PC-9 (cell line): ENCODE results near the gene KCNV2. TPM values are rescaled to one million over a fixed set of nuclear protein-coding genes. Genes with fewer than 3 reads are reported as not detected.

Experiments used
- BruUV-seq: library from RNA; stranded (reverse); fragments of 400-500 nt; replicated peaks from 2 replicates; lab custom pipeline; 2021; lab: Mats Ljungman, UMichigan
- CTCF ChIA-PET: fragments of 300-600 bp; sonication (Branson Sonifier 250); formaldehyde crosslinking; loops from one replicate; lab custom pipeline; 2022; ENCODE audit warnings: antibody characterized with exemption; lab: Charles Lee
- POLR2A ChIA-PET: fragments of 300-600 bp; sonication (Branson Sonifier 250); formaldehyde crosslinking; loops from one replicate; lab custom pipeline; 2022; ENCODE audit warnings: antibody characterized with exemption; ENCODE audit not compliant: unreplicated experiment; lab: Charles Lee
- DNase-seq, 2 experiments: peaks; one replicate each; pipeline versions ENCODE4 v3.0.0 to v3.0.0-alpha.2; 2015 to 2022; ENCODE audit warnings: mixed read lengths in 1 of 2
- H2AFZ ChIP-seq: fragments of 200-600 bp; sonication (generic); 2 replicates; pipeline ENCODE4 v1.8.1; 2017; ENCODE audit warnings: antibody characterized with exemption
- H3F3A ChIP-seq: fragments of 200-600 bp; sonication (generic); 2 replicates; pipeline ENCODE4 v1.8.1; 2017; ENCODE audit warnings: antibody characterized with exemption, mild to moderate bottlenecking, low read depth; ENCODE audit not compliant: insufficient read depth
- H3K27ac ChIP-seq: fragments of 200-600 bp; sonication (generic); 2 replicates; pipeline ENCODE4 v1.6.1; 2016; ENCODE audit warnings: mixed run types
- H3K27me3 ChIP-seq: fragments of 200-600 bp; sonication (generic); 2 replicates; pipeline ENCODE4 v1.6.1; 2016; ENCODE audit warnings: low read depth, mixed run types; ENCODE audit not compliant: insufficient read depth
- H3K36me3 ChIP-seq: fragments of 200-600 bp; sonication (generic); 2 replicates; pipeline ENCODE4 v1.6.1; 2016; ENCODE audit warnings: low read depth, mixed run types
- H3K4me1 ChIP-seq: fragments of 200-600 bp; sonication (generic); replicated peaks from 2 replicates; pipeline ENCODE4 v1.6.1; 2016; ENCODE audit warnings: mixed run types; ENCODE audit not compliant: insufficient read depth
- H3K4me2 ChIP-seq: fragments of 200-600 bp; sonication (generic); 2 replicates; pipeline ENCODE4 v1.6.1; 2017; ENCODE audit warnings: mixed run types
- H3K4me3 ChIP-seq: fragments of 200-600 bp; sonication (generic); 2 replicates; pipeline ENCODE4 v1.6.1; 2016; ENCODE audit warnings: mixed run types
- H3K79me2 ChIP-seq: fragments of 200-600 bp; sonication (generic); 2 replicates; pipeline ENCODE4 v1.6.1; 2017; ENCODE audit warnings: low read depth, mixed run types
- H3K9me2 ChIP-seq: fragments of 200-600 bp; sonication (generic); 2 replicates; pipeline ENCODE4 v1.8.1; 2017; ENCODE audit warnings: mild to moderate bottlenecking; ENCODE audit not compliant: insufficient read depth
- H3K9me3 ChIP-seq: fragments of 200-600 bp; sonication (generic); 2 replicates; pipeline ENCODE4 v1.8.1; 2016; ENCODE audit warnings: low read depth; ENCODE audit not compliant: insufficient read depth
- H4K20me1 ChIP-seq: fragments of 200-600 bp; sonication (generic); 2 replicates; pipeline ENCODE4 v1.8.1; 2017; ENCODE audit not compliant: insufficient read depth
- CTCF ChIP-seq: fragments of 200-600 bp; sonication (generic); conservative IDR thresholded peaks from 2 replicates; pipeline ENCODE4 v1.6.1; 2017; ENCODE audit warnings: mixed run types, antibody characterized with exemption, mild to moderate bottlenecking, moderate library complexity
- EZH2 ChIP-seq: fragments of 200-600 bp; sonication (generic); IDR thresholded peaks from 2 replicates; pipeline ENCODE4 v1.8.0; 2017; ENCODE audit warnings: antibody characterized with exemption, low read depth
- intact Hi-C: fragments of 100-400 bp; cut with micrococcal nuclease; formaldehyde crosslinking; loops from one replicate; pipeline ENCODE4 v1.10.0; 2022; ENCODE audit not compliant: unreplicated experiment
- total RNA-seq: library from RNA; stranded (reverse); gene quantifications from 2 replicates; pipeline ENCODE4 v1.2.3, GENCODE V29; 2021

The KCNV2 gene
- total RNA-seq, 1 experiment from 2014 or later, result not detected

GRCh38 chr9:2749485-2749884 lies 32.2 kb downstream of the KCNV2 start:
- POLR2A ChIA-PET, result no interaction called here
- no peak for DNase-seq
- CTCF ChIA-PET, result no interaction called here
- Histone ChIP-seq H3K27ac (no peak overlapping the region), H2AFZ (no peak overlapping the region), H3K79me2 (no peaks in the 10 kb centered on the region), H3K9me3 (no peaks in the 10 kb centered on the region), H3K9me2 (no peaks in the 10 kb centered on the region), H4K20me1 (no peaks in the 10 kb centered on the region), H3K4me1 (no peaks in the 10 kb centered on the region), H3K27me3 (no peaks in the 10 kb centered on the region), H3K4me3 (no peak overlapping the region), H3K36me3 (no peaks in the 10 kb centered on the region), H3K4me2 (no peak overlapping the region), H3F3A (no peaks in the 10 kb centered on the region)
- intact Hi-C loops, result no loop called here
- TF ChIP-seq EZH2 (no peak), CTCF (no peak)
- BruUV-seq, result no TSS peak

GRCh38 chr9:2755285-2755684 lies 38.0 kb downstream of the KCNV2 start:
- POLR2A ChIA-PET, result no interaction called here

GRCh38 chr9:2758162-2758897 lies 41.0 kb downstream of the KCNV2 start:
- H3K27me3 ChIP-seq, result no peaks in the 10 kb centered on the region
- ChIA-PET CTCF (no interaction called here), POLR2A (no interaction called here)
- no peak overlapping the region for H2AFZ ChIP-seq
- H3K36me3 ChIP-seq, result no peaks in the 10 kb centered on the region
- no peak for DNase-seq
- H3K4me2 ChIP-seq, result no peak overlapping the region
- intact Hi-C loops, result no loop called here
- H3K27ac ChIP-seq, result no peak overlapping the region
- no peaks in the 10 kb centered on the region for H4K20me1 ChIP-seq
- H3F3A ChIP-seq, result no peaks in the 10 kb centered on the region
- H3K9me3 ChIP-seq, result no peaks in the 10 kb centered on the region
- H3K79me2 ChIP-seq, result no peaks in the 10 kb centered on the region
- BruUV-seq, result no TSS peak
- no peaks in the 10 kb centered on the region for H3K9me2 ChIP-seq
- no peak overlapping the region for H3K4me3 ChIP-seq
- H3K4me1 ChIP-seq, result no peaks in the 10 kb centered on the region
- TF ChIP-seq CTCF, result no peak
- no peak for TF ChIP-seq EZH2

More at GRCh38 chr9:2755285-2755684, 38.0 kb downstream of the KCNV2 start:
- H3K79me2 ChIP-seq, result no peaks in the 10 kb centered on the region
- no TSS peak for BruUV-seq
- no peaks in the 10 kb centered on the region for H3K9me2 ChIP-seq
- H3K36me3 ChIP-seq, result no peaks in the 10 kb centered on the region
- H3K27ac ChIP-seq, result no peak overlapping the region
- H3F3A ChIP-seq, result no peaks in the 10 kb centered on the region
- H4K20me1 ChIP-seq, result no peaks in the 10 kb centered on the region
- CTCF ChIA-PET, result no interaction called here
- no peaks in the 10 kb centered on the region for H3K4me1 ChIP-seq
- no peak for TF ChIP-seq EZH2
- no peak for TF ChIP-seq CTCF
- no peak overlapping the region for H2AFZ ChIP-seq
- no peak overlapping the region for H3K4me2 ChIP-seq
- H3K9me3 ChIP-seq, result no peaks in the 10 kb centered on the region
- no peak for DNase-seq
- intact Hi-C loops, result no loop called here
- no peak overlapping the region for H3K4me3 ChIP-seq
- H3K27me3 ChIP-seq, result no peaks in the 10 kb centered on the region
